WTC11 (cell line): ENCODE measurements around the gene GALNT11. TPM values are rescaled to one million over a fixed set of nuclear protein-coding genes. Genes with fewer than 3 reads are reported as not detected.
"Not testable (repeated sequence)": the region's sequence is repeated elsewhere in the genome, so short reads cannot be mapped to it uniquely, and the experiment has no call there.

Source experiments
- ATAC-seq: fragments of 200-7000 bp; cut with Tn5 transposase; 2 replicates; pipeline ENCODE4 v1.10.0; 2021; ENCODE audit warnings: mild to moderate bottlenecking, moderate library complexity
- CTCF ChIA-PET: fragments of 300-600 bp; sonication (Branson Sonifier 250); formaldehyde crosslinking; loops from one replicate; lab custom pipeline; 2021; ENCODE audit warnings: antibody characterized with exemption; lab: Charles Lee
- POLR2A ChIA-PET: fragments of 350-600 bp; sonication (Branson Sonifier 250); formaldehyde crosslinking; loops from one replicate; lab custom pipeline; 2021; ENCODE audit warnings: antibody characterized with exemption; lab: Charles Lee
- DNase-seq: peaks from one replicate; pipeline ENCODE4 v3.0.0; 2021; ENCODE audit warnings: low spot score
- H3K27ac Mint-ChIP-seq: 2 replicates; pipeline ENCODE4 v1.8.0; 2021; ENCODE audit warnings: mixed read lengths
- H3K27me3 Mint-ChIP-seq: 2 replicates; pipeline ENCODE4 v1.8.0; 2021; ENCODE audit warnings: low read depth, mild to moderate bottlenecking, moderate library complexity, mixed read lengths
- H3K36me3 Mint-ChIP-seq: 2 replicates; pipeline ENCODE4 v1.8.0; 2021; ENCODE audit warnings: mixed read lengths
- H3K4me1 Mint-ChIP-seq: 2 replicates; pipeline ENCODE4 v1.8.0; 2022; ENCODE audit warnings: mixed read lengths
- H3K4me3 Mint-ChIP-seq: 2 replicates; pipeline ENCODE4 v1.8.0; 2021; ENCODE audit warnings: mild to moderate bottlenecking, moderate library complexity, mixed read lengths
- H3K9me3 Mint-ChIP-seq: 2 replicates; pipeline ENCODE4 v1.8.0; 2021; ENCODE audit warnings: mixed read lengths
- IRF2 ChIP-seq: sonication (generic); formaldehyde crosslinking; IDR thresholded peaks from 2 replicates; pipeline ENCODE4 v1.8.0; 2022; ENCODE audit warnings: low read depth, missing genetic modification reagents, borderline replicate concordance
- NFATC4 ChIP-seq: fragments of 250-450 bp; sonication (Bioruptor Pico); IDR thresholded peaks from 2 replicates; pipeline ENCODE4 v1.9.0; 2021; ENCODE audit warnings: mild to moderate bottlenecking
- RORB ChIP-seq: fragments of 250-450 bp; sonication (Bioruptor Pico); IDR thresholded peaks from 2 replicates; pipeline ENCODE4 v1.9.0; 2021; ENCODE audit warnings: mild to moderate bottlenecking
- ZNF219 ChIP-seq: sonication (generic); formaldehyde crosslinking; IDR thresholded peaks from 2 replicates; pipeline ENCODE4 v1.8.0; 2023; ENCODE audit warnings: missing genetic modification reagents, mild to moderate bottlenecking, borderline replicate concordance
- ZNF232 ChIP-seq: sonication (generic); formaldehyde crosslinking; IDR thresholded peaks from 2 replicates; pipeline ENCODE4 v1.8.0; 2022; ENCODE audit warnings: mild to moderate bottlenecking, missing genetic modification reagents
- ZNF416 ChIP-seq: fragments of 250-450 bp; sonication (Bioruptor Pico); IDR thresholded peaks from 2 replicates; pipeline ENCODE4 v1.9.0; 2021; ENCODE audit warnings: mild to moderate bottlenecking, inconsistent platforms
- ZNF423 ChIP-seq: fragments of 250-450 bp; sonication (Bioruptor Pico); IDR thresholded peaks from 2 replicates; pipeline ENCODE4 v2.1.2; 2022; ENCODE audit warnings: mild to moderate bottlenecking, moderate library complexity
- ZNF671 ChIP-seq: fragments of 250-450 bp; sonication (Bioruptor Pico); IDR thresholded peaks from 2 replicates; pipeline ENCODE4 v1.8.0; 2021; ENCODE audit warnings: mild to moderate bottlenecking
- total RNA-seq: library from RNA; stranded (reverse); gene quantifications from 3 replicates; pipeline ENCODE4 v1.2.3, GENCODE V29; 2021
- TF ChIP-seq, protein P1 (sequence below): fragments of 200-600 bp; IDR thresholded peaks from 2 replicates; pipeline ENCODE4 v1.8.0; 2022; ENCODE audit warnings: antibody characterized with exemption
- TF ChIP-seq, protein P2 (sequence below): fragments of 250-450 bp; sonication (Bioruptor Pico); IDR thresholded peaks from 2 replicates; pipeline ENCODE4 v1.9.0; 2021; ENCODE audit warnings: mild to moderate bottlenecking
- TF ChIP-seq, protein P3 (sequence below): sonication (generic); formaldehyde crosslinking; IDR thresholded peaks from 2 replicates; pipeline ENCODE4 v1.8.0; 2022; ENCODE audit warnings: mild to moderate bottlenecking, missing genetic modification reagents
- TF ChIP-seq, protein P4 (sequence below): sonication (generic); formaldehyde crosslinking; IDR thresholded peaks from 2 replicates; pipeline ENCODE4 v1.8.1; 2022; ENCODE audit warnings: mild to moderate bottlenecking, moderate library complexity, missing genetic modification reagents
- TF ChIP-seq, protein P5 (sequence below): sonication (generic); formaldehyde crosslinking; IDR thresholded peaks from 2 replicates; pipeline ENCODE4 v1.8.0; 2022; ENCODE audit warnings: mild to moderate bottlenecking, missing genetic modification reagents
- TF ChIP-seq, protein P6 (sequence below): fragments of 250-450 bp; sonication (Bioruptor Pico); IDR thresholded peaks from 2 replicates; pipeline ENCODE4 v2.1.2; 2022; ENCODE audit warnings: mild to moderate bottlenecking, moderate library complexity
- TF ChIP-seq, protein P7 (sequence below): sonication (generic); formaldehyde crosslinking; IDR thresholded peaks from 2 replicates; pipeline ENCODE4 v1.8.0; 2023; ENCODE audit warnings: missing genetic modification reagents, mild to moderate bottlenecking, borderline replicate concordance

GALNT11 gene
- total RNA-seq, 1 experiment from 2014 or later = 24.0 TPM

DNA sequence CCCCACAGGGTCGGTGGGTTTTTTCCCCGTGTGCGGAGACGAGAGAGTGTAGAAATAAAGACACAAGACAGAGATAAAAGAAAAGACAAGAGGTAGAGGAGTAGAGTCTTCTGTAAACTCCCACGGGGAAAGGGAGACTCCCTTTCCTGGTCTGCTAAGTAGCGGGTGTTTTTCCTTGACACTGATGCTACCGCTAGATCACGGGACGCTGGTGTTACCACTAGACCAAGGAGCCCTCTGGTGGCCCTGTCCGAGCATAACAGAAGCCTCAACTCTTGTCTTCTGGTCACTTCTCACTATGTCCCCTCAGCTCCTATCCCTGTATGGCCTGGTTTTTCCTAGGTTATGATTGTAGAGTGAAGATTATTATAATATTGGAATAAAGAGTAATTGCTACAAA lies 4.6 kb downstream of the GALNT11 start:
- H3K27ac Mint-ChIP-seq, POLR2A ChIA-PET, H3K4me3 Mint-ChIP-seq, ATAC-seq: not testable (repeated sequence)
- CTCF ChIA-PET = interaction anchor here (1.0 to 1.2 kb wide), 2 partner anchors 14 to 167 kb away, joined by 3 to 5 read pairs; no protein-coding TSS in a partner anchor
- Mint-ChIP-seq H3K27me3 (peaks cover 11% of the 10 kb centered on the region), H3K9me3 (peaks cover 11% of the 10 kb centered on the region), H3K36me3 (peaks cover 21% of the 10 kb centered on the region), H3K4me1 (peaks cover 30% of the 10 kb centered on the region)
- TF ChIP-seq, protein P1, sequence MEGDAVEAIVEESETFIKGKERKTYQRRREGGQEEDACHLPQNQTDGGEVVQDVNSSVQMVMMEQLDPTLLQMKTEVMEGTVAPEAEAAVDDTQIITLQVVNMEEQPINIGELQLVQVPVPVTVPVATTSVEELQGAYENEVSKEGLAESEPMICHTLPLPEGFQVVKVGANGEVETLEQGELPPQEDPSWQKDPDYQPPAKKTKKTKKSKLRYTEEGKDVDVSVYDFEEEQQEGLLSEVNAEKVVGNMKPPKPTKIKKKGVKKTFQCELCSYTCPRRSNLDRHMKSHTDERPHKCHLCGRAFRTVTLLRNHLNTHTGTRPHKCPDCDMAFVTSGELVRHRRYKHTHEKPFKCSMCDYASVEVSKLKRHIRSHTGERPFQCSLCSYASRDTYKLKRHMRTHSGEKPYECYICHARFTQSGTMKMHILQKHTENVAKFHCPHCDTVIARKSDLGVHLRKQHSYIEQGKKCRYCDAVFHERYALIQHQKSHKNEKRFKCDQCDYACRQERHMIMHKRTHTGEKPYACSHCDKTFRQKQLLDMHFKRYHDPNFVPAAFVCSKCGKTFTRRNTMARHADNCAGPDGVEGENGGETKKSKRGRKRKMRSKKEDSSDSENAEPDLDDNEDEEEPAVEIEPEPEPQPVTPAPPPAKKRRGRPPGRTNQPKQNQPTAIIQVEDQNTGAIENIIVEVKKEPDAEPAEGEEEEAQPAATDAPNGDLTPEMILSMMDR = peak; percentile 44
- peak; percentile 74 for DNase-seq

DNA sequence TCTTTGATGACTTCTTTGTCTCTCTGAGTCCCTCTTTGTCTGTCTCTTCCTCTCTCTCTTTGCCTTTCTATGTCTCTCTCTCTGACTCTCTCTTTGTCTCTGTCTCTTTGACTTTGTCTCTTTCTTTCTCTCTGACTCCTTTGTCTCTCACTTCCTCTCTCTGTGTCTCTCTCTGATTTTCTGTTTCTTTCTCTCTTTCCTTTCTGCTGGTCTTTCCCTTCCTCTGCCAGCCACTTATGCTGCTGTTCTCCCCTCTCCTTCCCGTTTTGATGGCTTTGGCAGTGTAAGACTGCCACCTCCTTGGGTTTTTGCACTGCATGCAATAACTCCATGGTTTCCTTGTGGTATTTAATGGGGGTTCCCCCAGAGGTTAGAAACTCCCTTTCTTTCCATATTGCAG lies 5.2 kb downstream of the GALNT11 start:
- peaks cover 36% of the 10 kb centered on the region for H3K4me1 Mint-ChIP-seq
- CTCF ChIA-PET = interaction anchor here (1.0 to 1.2 kb wide), 2 partner anchors 14 to 167 kb away, joined by 3 to 5 read pairs; no protein-coding TSS in a partner anchor
- H3K4me3 Mint-ChIP-seq, POLR2A ChIA-PET, DNase-seq, H3K27ac Mint-ChIP-seq, ATAC-seq, H3K27me3 Mint-ChIP-seq: not testable (repeated sequence)
- H3K36me3 Mint-ChIP-seq = peaks cover 21% of the 10 kb centered on the region
- peaks cover 11% of the 10 kb centered on the region for H3K9me3 Mint-ChIP-seq

DNA sequence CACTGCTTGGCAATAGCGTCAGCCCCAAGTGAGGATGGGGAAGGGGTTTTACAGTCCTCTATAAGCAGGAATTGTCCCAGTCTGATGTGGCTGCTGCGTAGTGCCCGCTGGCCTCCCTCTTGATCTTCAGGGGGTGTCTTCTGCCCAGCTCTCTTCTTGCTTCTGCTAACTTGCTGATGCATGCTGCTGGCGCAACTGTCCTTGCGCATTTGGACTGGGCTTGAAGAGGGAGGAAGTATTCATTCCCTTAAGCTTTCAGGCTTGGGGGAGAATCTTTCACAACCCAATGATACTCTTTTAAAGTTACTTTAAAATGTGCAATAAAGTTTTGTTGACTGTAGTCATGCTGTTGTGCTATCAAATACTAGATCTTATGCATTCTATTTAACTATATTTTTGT lies 10.3 kb downstream of the GALNT11 start:
- CTCF ChIA-PET = no interaction called here
- 0 out of 2 replicates have a peak, but pooled peaks have one; percentile 32 for ATAC-seq
- POLR2A ChIA-PET = no interaction called here
- H3K4me1 Mint-ChIP-seq = peaks cover 34% of the 10 kb centered on the region
- peak overlapping the region; percentile 60 for H3K4me3 Mint-ChIP-seq
- peaks cover 6% of the 10 kb centered on the region; the same call in 1 of the 2 replicates for H3K27me3 Mint-ChIP-seq
- H3K27ac Mint-ChIP-seq = no peak overlapping the region
- no peak for DNase-seq
- no peak for TF ChIP-seq RORB
- TF ChIP-seq ZNF232 = no peak
- TF ChIP-seq, protein P2, sequence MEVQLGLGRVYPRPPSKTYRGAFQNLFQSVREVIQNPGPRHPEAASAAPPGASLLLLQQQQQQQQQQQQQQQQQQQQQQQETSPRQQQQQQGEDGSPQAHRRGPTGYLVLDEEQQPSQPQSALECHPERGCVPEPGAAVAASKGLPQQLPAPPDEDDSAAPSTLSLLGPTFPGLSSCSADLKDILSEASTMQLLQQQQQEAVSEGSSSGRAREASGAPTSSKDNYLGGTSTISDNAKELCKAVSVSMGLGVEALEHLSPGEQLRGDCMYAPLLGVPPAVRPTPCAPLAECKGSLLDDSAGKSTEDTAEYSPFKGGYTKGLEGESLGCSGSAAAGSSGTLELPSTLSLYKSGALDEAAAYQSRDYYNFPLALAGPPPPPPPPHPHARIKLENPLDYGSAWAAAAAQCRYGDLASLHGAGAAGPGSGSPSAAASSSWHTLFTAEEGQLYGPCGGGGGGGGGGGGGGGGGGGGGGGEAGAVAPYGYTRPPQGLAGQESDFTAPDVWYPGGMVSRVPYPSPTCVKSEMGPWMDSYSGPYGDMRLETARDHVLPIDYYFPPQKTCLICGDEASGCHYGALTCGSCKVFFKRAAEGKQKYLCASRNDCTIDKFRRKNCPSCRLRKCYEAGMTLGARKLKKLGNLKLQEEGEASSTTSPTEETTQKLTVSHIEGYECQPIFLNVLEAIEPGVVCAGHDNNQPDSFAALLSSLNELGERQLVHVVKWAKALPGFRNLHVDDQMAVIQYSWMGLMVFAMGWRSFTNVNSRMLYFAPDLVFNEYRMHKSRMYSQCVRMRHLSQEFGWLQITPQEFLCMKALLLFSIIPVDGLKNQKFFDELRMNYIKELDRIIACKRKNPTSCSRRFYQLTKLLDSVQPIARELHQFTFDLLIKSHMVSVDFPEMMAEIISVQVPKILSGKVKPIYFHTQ = no peak
- TF ChIP-seq ZNF671 (CRISPR knock-in tag) = no peak
- TF ChIP-seq IRF2 = no peak
- TF ChIP-seq NFATC4 = no peak
- TF ChIP-seq, protein P3, sequence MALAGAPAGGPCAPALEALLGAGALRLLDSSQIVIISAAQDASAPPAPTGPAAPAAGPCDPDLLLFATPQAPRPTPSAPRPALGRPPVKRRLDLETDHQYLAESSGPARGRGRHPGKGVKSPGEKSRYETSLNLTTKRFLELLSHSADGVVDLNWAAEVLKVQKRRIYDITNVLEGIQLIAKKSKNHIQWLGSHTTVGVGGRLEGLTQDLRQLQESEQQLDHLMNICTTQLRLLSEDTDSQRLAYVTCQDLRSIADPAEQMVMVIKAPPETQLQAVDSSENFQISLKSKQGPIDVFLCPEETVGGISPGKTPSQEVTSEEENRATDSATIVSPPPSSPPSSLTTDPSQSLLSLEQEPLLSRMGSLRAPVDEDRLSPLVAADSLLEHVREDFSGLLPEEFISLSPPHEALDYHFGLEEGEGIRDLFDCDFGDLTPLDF (CRISPR knock-in tag) = no peak
- TF ChIP-seq, protein P4, sequence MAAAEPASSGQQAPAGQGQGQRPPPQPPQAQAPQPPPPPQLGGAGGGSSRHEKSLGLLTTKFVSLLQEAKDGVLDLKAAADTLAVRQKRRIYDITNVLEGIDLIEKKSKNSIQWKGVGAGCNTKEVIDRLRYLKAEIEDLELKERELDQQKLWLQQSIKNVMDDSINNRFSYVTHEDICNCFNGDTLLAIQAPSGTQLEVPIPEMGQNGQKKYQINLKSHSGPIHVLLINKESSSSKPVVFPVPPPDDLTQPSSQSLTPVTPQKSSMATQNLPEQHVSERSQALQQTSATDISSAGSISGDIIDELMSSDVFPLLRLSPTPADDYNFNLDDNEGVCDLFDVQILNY (CRISPR knock-in tag) = no peak
- TF ChIP-seq, protein P5, sequence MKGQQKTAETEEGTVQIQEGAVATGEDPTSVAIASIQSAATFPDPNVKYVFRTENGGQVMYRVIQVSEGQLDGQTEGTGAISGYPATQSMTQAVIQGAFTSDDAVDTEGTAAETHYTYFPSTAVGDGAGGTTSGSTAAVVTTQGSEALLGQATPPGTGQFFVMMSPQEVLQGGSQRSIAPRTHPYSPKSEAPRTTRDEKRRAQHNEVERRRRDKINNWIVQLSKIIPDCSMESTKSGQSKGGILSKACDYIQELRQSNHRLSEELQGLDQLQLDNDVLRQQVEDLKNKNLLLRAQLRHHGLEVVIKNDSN (CRISPR knock-in tag) = no peak
- no peak for TF ChIP-seq ZNF219 (CRISPR knock-in tag)
- TF ChIP-seq ZNF423 (CRISPR knock-in tag) = no peak
- TF ChIP-seq, protein P6, sequence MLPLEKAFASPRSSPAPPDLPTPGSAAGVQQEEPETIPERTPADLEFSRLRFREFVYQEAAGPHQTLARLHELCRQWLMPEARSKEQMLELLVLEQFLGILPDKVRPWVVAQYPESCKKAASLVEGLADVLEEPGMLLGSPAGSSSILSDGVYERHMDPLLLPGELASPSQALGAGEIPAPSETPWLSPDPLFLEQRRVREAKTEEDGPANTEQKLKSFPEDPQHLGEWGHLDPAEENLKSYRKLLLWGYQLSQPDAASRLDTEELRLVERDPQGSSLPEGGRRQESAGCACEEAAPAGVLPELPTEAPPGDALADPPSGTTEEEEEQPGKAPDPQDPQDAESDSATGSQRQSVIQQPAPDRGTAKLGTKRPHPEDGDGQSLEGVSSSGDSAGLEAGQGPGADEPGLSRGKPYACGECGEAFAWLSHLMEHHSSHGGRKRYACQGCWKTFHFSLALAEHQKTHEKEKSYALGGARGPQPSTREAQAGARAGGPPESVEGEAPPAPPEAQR (CRISPR knock-in tag) = no peak
- no peak for TF ChIP-seq ZNF416 (CRISPR knock-in tag)
- TF ChIP-seq, protein P7, sequence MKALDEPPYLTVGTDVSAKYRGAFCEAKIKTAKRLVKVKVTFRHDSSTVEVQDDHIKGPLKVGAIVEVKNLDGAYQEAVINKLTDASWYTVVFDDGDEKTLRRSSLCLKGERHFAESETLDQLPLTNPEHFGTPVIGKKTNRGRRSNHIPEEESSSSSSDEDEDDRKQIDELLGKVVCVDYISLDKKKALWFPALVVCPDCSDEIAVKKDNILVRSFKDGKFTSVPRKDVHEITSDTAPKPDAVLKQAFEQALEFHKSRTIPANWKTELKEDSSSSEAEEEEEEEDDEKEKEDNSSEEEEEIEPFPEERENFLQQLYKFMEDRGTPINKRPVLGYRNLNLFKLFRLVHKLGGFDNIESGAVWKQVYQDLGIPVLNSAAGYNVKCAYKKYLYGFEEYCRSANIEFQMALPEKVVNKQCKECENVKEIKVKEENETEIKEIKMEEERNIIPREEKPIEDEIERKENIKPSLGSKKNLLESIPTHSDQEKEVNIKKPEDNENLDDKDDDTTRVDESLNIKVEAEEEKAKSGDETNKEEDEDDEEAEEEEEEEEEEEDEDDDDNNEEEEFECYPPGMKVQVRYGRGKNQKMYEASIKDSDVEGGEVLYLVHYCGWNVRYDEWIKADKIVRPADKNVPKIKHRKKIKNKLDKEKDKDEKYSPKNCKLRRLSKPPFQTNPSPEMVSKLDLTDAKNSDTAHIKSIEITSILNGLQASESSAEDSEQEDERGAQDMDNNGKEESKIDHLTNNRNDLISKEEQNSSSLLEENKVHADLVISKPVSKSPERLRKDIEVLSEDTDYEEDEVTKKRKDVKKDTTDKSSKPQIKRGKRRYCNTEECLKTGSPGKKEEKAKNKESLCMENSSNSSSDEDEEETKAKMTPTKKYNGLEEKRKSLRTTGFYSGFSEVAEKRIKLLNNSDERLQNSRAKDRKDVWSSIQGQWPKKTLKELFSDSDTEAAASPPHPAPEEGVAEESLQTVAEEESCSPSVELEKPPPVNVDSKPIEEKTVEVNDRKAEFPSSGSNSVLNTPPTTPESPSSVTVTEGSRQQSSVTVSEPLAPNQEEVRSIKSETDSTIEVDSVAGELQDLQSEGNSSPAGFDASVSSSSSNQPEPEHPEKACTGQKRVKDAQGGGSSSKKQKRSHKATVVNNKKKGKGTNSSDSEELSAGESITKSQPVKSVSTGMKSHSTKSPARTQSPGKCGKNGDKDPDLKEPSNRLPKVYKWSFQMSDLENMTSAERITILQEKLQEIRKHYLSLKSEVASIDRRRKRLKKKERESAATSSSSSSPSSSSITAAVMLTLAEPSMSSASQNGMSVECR (CRISPR knock-in tag) = no peak
- TF ChIP-seq, all 79 proteins: peak for 0
- H3K9me3 Mint-ChIP-seq = peaks cover 45% of the 10 kb centered on the region
- H3K36me3 Mint-ChIP-seq = peaks cover 43% of the 10 kb centered on the region

DNA sequence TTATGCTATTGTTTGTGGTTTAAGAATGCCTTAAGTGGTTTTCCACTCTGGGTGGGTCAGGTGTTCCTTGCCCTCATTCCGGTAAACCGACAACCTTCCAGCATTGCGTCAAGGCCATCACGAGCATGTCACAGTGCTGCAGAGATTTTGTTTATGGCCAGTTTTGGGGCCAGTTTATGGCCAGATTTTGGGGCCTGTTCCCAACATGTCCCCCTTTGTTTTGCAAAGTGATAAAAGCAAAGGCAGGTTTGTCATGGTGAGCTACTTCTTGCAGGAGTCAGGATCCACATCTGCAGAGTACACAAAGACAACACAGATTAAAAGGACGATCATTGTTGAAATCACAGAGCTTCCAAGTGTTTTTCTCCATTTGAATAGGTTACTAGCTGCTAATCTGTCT lies 12.9 kb downstream of the GALNT11 start:
- H3K9me3 Mint-ChIP-seq = peaks cover 57% of the 10 kb centered on the region
- DNase-seq, H3K27ac Mint-ChIP-seq, H3K4me3 Mint-ChIP-seq, H3K27me3 Mint-ChIP-seq, CTCF ChIA-PET, ATAC-seq, POLR2A ChIA-PET: not testable (repeated sequence)
- peaks cover 32% of the 10 kb centered on the region for H3K4me1 Mint-ChIP-seq
- peaks cover 49% of the 10 kb centered on the region for H3K36me3 Mint-ChIP-seq
